ENCODE results near the gene PPP2R2B.

DNA sequence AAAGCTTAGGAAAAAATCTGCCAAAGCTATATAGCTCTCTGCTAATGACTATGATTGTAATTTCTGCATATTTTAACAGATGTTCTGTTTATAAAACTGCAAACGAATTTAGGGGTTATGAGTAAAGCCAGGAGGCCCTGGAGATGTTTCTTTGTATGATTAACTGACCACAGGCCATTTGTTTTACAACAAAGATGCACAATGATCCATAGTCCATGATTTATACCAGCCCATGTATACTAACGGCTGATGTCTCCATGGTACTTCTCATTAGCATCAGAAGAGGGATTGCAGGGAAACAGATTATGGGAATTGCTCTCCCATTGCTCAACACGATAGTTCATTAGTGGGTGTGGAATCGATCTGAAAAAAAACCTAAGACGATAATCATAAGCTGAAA lies 78.9 kb downstream of the PPP2R2B start:
- TF ChIP-seq SP1 (IDR thresholded peaks at IDR 0.05) (no peak), BHLHE40 (IDR thresholded peaks at IDR 0.05; ENCODE audit: borderline replicate concordance) (no peak), TARDBP (IDR thresholded peaks at IDR 0.05) (no peak), SUZ12 (IDR thresholded peaks at IDR 0.05) (no peak), ZNF384 (IDR thresholded peaks at IDR 0.05) (no peak)
- TF ChIP-seq, protein P1, sequence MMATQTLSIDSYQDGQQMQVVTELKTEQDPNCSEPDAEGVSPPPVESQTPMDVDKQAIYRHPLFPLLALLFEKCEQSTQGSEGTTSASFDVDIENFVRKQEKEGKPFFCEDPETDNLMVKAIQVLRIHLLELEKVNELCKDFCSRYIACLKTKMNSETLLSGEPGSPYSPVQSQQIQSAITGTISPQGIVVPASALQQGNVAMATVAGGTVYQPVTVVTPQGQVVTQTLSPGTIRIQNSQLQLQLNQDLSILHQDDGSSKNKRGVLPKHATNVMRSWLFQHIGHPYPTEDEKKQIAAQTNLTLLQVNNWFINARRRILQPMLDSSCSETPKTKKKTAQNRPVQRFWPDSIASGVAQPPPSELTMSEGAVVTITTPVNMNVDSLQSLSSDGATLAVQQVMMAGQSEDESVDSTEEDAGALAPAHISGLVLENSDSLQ (IDR thresholded peaks at IDR 0.05), result no peak
